H9 (cell line): ENCODE data around the gene ONECUT1. TPM values are rescaled to one million over a fixed set of nuclear protein-coding genes. Genes with fewer than 3 reads are reported as not detected.

Experiments
- DNase-seq: peaks from one replicate; pipeline ENCODE4 v3.0.0-alpha.2; 2017
- H2AFZ ChIP-seq: one replicate; pipeline ENCODE4 v1.6.1; 2013; ENCODE audit warnings: mild to moderate bottlenecking, low read length, control low read depth, moderate library complexity
- H2AK5ac ChIP-seq: 2 replicates; pipeline ENCODE4 v1.6.1; 2013; ENCODE audit warnings: low read length, control low read depth, mixed read lengths; ENCODE audit not compliant: insufficient read length
- H2BK120ac ChIP-seq: one replicate; pipeline ENCODE4 v1.6.1; 2013; ENCODE audit warnings: low read depth, mild to moderate bottlenecking, low read length, control low read depth, inconsistent platforms; ENCODE audit not compliant: poor library complexity, severe bottlenecking
- H2BK12ac ChIP-seq: 2 replicates; pipeline ENCODE4 v1.6.1; 2013; ENCODE audit warnings: low read length, control low read depth, mixed read lengths, low read depth; ENCODE audit not compliant: insufficient read length
- H2BK15ac ChIP-seq: 2 replicates; pipeline ENCODE4 v1.6.1; 2013; ENCODE audit warnings: low read depth, low read length, control low read depth
- H2BK20ac ChIP-seq: one replicate; pipeline ENCODE4 v1.6.1; 2013; ENCODE audit warnings: low read depth, mild to moderate bottlenecking, low read length, control low read depth, inconsistent platforms; ENCODE audit not compliant: poor library complexity, severe bottlenecking
- H2BK5ac ChIP-seq: 2 replicates; pipeline ENCODE4 v1.6.1; 2013; ENCODE audit warnings: low read length, control low read depth, mixed read lengths; ENCODE audit not compliant: insufficient read length
- H3K14ac ChIP-seq: 2 replicates; pipeline ENCODE4 v1.6.1; 2013; ENCODE audit warnings: low read length, control low read depth; ENCODE audit not compliant: insufficient read depth
- H3K18ac ChIP-seq: 2 replicates; pipeline ENCODE4 v1.6.1; 2013; ENCODE audit warnings: low read depth, mild to moderate bottlenecking, mixed read lengths, low read length, control low read depth; ENCODE audit not compliant: insufficient read length
- H3K23ac ChIP-seq: 2 replicates; pipeline ENCODE4 v1.6.1; 2013; ENCODE audit warnings: low read length, control low read depth, mixed read lengths, low read depth; ENCODE audit not compliant: insufficient read length
- H3K23me2 ChIP-seq: 2 replicates; pipeline ENCODE4 v1.6.1; 2013; ENCODE audit warnings: low read depth, mild to moderate bottlenecking, mixed read lengths, low read length, control low read depth; ENCODE audit not compliant: insufficient read length, poor library complexity, severe bottlenecking
- H3K27ac ChIP-seq: 2 replicates; pipeline ENCODE4 v1.5.1; 2013; ENCODE audit warnings: low read length, control low read depth, mixed read lengths, low read depth; ENCODE audit not compliant: insufficient read length
- H3K27me3 ChIP-seq: 2 replicates; pipeline ENCODE4 v1.6.1; 2013; ENCODE audit warnings: low read length, control low read depth, inconsistent platforms; ENCODE audit not compliant: insufficient read depth
- H3K4ac ChIP-seq: 2 replicates; pipeline ENCODE4 v1.6.1; 2013; ENCODE audit warnings: low read depth, mild to moderate bottlenecking, control low read depth, inconsistent platforms, low read length, moderate library complexity
- H3K4me1 ChIP-seq: 2 replicates; pipeline ENCODE4 v1.6.1; 2013; ENCODE audit warnings: low read length, control low read depth, inconsistent platforms; ENCODE audit not compliant: insufficient read depth
- H3K4me2 ChIP-seq: 2 replicates; pipeline ENCODE4 v1.6.1; 2013; ENCODE audit warnings: low read length, control low read depth, mixed read lengths; ENCODE audit not compliant: insufficient read length, insufficient read depth
- H3K56ac ChIP-seq: 2 replicates; pipeline ENCODE4 v1.6.1; 2013; ENCODE audit warnings: low read depth, mild to moderate bottlenecking, mixed read lengths, low read length, control low read depth; ENCODE audit not compliant: insufficient read length
- H3K79me1 ChIP-seq: 2 replicates; pipeline ENCODE4 v1.6.1; 2013; ENCODE audit warnings: low read depth, mild to moderate bottlenecking, moderate library complexity, low read length, control low read depth, inconsistent platforms; ENCODE audit not compliant: insufficient read depth, poor library complexity, severe bottlenecking
- H3K79me2 ChIP-seq: 2 replicates; pipeline ENCODE4 v1.6.1; 2013; ENCODE audit warnings: low read length, control low read depth, inconsistent platforms; ENCODE audit not compliant: insufficient read depth
- H3K9ac ChIP-seq: 2 replicates; pipeline ENCODE4 v1.6.1; 2013; ENCODE audit warnings: low read length, control low read depth, mixed read lengths; ENCODE audit not compliant: insufficient read length; ENCODE audit errors: extremely low read depth
- H3K9me3 ChIP-seq: one replicate; pipeline ENCODE4 v1.6.1; 2013; ENCODE audit warnings: low read depth, low read length, inconsistent platforms; ENCODE audit not compliant: control insufficient read depth
- H3T11ph ChIP-seq: one replicate; pipeline ENCODE4 v1.6.1; 2013; ENCODE audit warnings: mild to moderate bottlenecking, low read length, control low read depth, inconsistent platforms
- H4K20me1 ChIP-seq: one replicate; pipeline ENCODE4 v1.6.1; 2013; ENCODE audit not compliant: control insufficient read depth, insufficient read length, insufficient read depth
- H4K5ac ChIP-seq: 2 replicates; pipeline ENCODE4 v1.6.1; 2013; ENCODE audit warnings: low read depth, mild to moderate bottlenecking, mixed read lengths, low read length, control low read depth; ENCODE audit not compliant: insufficient read length
- H4K8ac ChIP-seq: replicated peaks from 2 replicates; pipeline ENCODE4 v1.6.1; 2013; ENCODE audit warnings: low read length, control low read depth, mixed read lengths, low read depth; ENCODE audit not compliant: insufficient read length
- H4K91ac ChIP-seq: 2 replicates; pipeline ENCODE4 v1.6.1; 2013; ENCODE audit warnings: low read depth, mild to moderate bottlenecking, moderate library complexity, mixed read lengths, low read length, control low read depth; ENCODE audit not compliant: insufficient read length
- H3K27ac Mint-ChIP-seq, 3 experiments: 2 replicates in 2 of 3; 3 replicates in 1 of 3; pipeline ENCODE4 v1.8.0; 2020 to 2021; ENCODE audit warnings: mixed read lengths in 3 of 3, mild to moderate bottlenecking in 1 of 3, moderate library complexity in 1 of 3
- H3K27me3 Mint-ChIP-seq: 2 replicates; pipeline ENCODE4 v1.8.0; 2021; ENCODE audit warnings: low read depth, mild to moderate bottlenecking, moderate library complexity, mixed read lengths
- H3K36me3 Mint-ChIP-seq, 3 experiments: 2 replicates in 2 of 3; 3 replicates in 1 of 3; pipeline ENCODE4 v1.8.0; 2020 to 2021; ENCODE audit warnings: low read depth in 3 of 3, mixed read lengths in 3 of 3; ENCODE audit not compliant: insufficient read depth in 1 of 3
- H3K4me1 Mint-ChIP-seq, 2 experiments: 2 replicates each; pipeline ENCODE4 v1.8.0; 2020; ENCODE audit warnings: mixed read lengths in 2 of 2
- H3K4me3 Mint-ChIP-seq, 2 experiments: 2 replicates in 1 of 2; 3 replicates in 1 of 2; pipeline ENCODE4 v1.8.0; 2020 to 2021; ENCODE audit warnings: mild to moderate bottlenecking in 2 of 2, mixed read lengths in 2 of 2, moderate library complexity in 1 of 2
- H3K9me3 Mint-ChIP-seq, 2 experiments: 2 replicates in 1 of 2; 3 replicates in 1 of 2; pipeline ENCODE4 v1.8.0; 2020; ENCODE audit warnings: mild to moderate bottlenecking in 2 of 2, mixed read lengths in 2 of 2, moderate library complexity in 1 of 2
- WGBS: extraction: QIAGEN DNeasy Blood & Tissue Kit; methylation state at CpG from one replicate; pipeline ENCODE4 v1.1.7; 2013; ENCODE audit warnings: missing lambda C conversion rate, low lambda C conversion rate, mixed read lengths; ENCODE audit not compliant: insufficient read length; ENCODE audit errors: extremely low coverage; 5-methylcytosine and 5-hydroxymethylcytosine counted together
- total RNA-seq: library from RNA; stranded (reverse); gene quantifications from 2 replicates; pipeline ENCODE4 v1.2.1, GENCODE V29; 2021
- TF ChIP-seq, protein P1 (sequence below): fragments of 200-600 bp; sonication (generic); conservative IDR thresholded peaks from 3 replicates; pipeline ENCODE4 v1.8.0; 2021; ENCODE audit warnings: antibody characterized with exemption, mild to moderate bottlenecking

The ONECUT1 gene
- total RNA-seq, 1 experiment from 2014 or later, result 14.1 TPM

DNA sequence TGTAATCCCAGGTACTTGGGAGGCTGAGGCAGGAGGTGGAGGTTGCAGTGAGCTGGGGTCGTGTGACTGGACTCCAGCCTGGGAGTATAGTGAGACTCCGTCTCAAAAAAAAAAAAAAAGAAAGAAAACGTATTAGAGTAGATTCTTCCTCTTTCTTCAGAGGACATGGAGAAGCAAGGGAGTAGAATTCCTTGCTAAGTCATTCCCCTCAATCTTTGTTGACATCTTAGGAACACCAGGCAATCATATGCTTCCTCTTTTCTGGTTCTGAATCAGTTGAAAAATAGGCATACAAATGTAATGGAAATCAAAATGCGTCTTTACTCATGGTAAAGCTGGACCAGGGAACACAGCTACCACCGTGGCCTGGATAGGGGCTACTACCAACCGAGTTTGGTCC, 72.7 kb downstream of the ONECUT1 start:
- DNase-seq, result no peak
- no peak overlapping the region for H2AFZ ChIP-seq
- H4K91ac ChIP-seq, result no peak overlapping the region
- H3K4ac ChIP-seq, result no peak overlapping the region
- no peak overlapping the region for H2BK20ac ChIP-seq
- WGBS, result no CpG with 5 or more reads among the region's 6 CpGs
- no peak overlapping the region for H3K23ac ChIP-seq
- no peak overlapping the region for H3T11ph ChIP-seq
- Mint-ChIP-seq H3K27ac (no peak overlapping the region), H3K27me3 (no peaks in the 10 kb centered on the region; the same call in 1 of the 2 replicates), H3K4me1 (peaks cover 6 to 12% of the 10 kb centered on the region in 2 experiments; a peak in 3 of 4 replicates), H3K36me3 (no peaks in the 10 kb centered on the region), H3K4me3 (no peak overlapping the region), H3K9me3 (no peaks in the 10 kb centered on the region)
- H3K27me3 ChIP-seq, result no peaks in the 10 kb centered on the region
- no peak overlapping the region for H2BK120ac ChIP-seq
- H2AK5ac ChIP-seq, result no peak overlapping the region
- H2BK12ac ChIP-seq, result no peak overlapping the region
- no peak overlapping the region for H3K56ac ChIP-seq
- no peak overlapping the region for H2BK15ac ChIP-seq
- no peak overlapping the region for H4K5ac ChIP-seq
- no peaks in the 10 kb centered on the region for H3K79me2 ChIP-seq
- H3K14ac ChIP-seq, result no peak overlapping the region
- H3K4me1 ChIP-seq, result peaks cover 3% of the 10 kb centered on the region; the same call in 1 of the 2 replicates
- H3K4me2 ChIP-seq, result no peak overlapping the region
- no peak overlapping the region for H3K18ac ChIP-seq
- H3K23me2 ChIP-seq, result no peaks in the 10 kb centered on the region
- H3K27ac ChIP-seq, result no peak overlapping the region
- no peaks in the 10 kb centered on the region for H4K20me1 ChIP-seq
- no peaks in the 10 kb centered on the region for H3K79me1 ChIP-seq
- no peak overlapping the region for H3K9ac ChIP-seq
- no peaks in the 10 kb centered on the region for H3K9me3 ChIP-seq
- H2BK5ac ChIP-seq, result no peak overlapping the region
- no peak overlapping the region for H4K8ac ChIP-seq
- TF ChIP-seq, protein P1, sequence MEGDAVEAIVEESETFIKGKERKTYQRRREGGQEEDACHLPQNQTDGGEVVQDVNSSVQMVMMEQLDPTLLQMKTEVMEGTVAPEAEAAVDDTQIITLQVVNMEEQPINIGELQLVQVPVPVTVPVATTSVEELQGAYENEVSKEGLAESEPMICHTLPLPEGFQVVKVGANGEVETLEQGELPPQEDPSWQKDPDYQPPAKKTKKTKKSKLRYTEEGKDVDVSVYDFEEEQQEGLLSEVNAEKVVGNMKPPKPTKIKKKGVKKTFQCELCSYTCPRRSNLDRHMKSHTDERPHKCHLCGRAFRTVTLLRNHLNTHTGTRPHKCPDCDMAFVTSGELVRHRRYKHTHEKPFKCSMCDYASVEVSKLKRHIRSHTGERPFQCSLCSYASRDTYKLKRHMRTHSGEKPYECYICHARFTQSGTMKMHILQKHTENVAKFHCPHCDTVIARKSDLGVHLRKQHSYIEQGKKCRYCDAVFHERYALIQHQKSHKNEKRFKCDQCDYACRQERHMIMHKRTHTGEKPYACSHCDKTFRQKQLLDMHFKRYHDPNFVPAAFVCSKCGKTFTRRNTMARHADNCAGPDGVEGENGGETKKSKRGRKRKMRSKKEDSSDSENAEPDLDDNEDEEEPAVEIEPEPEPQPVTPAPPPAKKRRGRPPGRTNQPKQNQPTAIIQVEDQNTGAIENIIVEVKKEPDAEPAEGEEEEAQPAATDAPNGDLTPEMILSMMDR, result no peak
